ENCODE results near the gene FBXL13.
"Not testable (repeated sequence)": the region's sequence is repeated elsewhere in the genome, so short reads cannot be mapped to it uniquely, and the experiment has no call there.

Gene FBXL13

DNA sequence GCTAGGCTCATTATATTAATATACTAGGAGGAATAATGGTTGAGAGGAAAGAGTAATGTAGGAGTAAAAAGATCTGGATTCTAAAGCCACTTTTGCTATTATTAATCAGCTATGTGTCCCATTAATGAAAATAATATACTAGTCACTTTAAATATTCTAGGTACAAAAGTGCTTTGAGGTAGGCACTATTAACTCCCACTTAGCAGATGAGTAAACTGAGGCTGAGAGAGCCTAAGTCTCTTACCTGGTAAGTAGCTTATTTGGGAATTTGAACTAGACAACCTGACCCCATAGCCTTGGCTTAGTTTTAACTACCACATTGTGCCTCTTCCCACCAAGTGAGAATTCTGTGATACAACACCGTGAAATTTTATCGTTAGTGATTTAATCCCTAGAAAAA lies 6.3 kb upstream of the FBXL13 start:
- DNase-seq (ENCODE audit: low read depth in 2 of 3, low spot score in 2 of 3), result no peak

DNA sequence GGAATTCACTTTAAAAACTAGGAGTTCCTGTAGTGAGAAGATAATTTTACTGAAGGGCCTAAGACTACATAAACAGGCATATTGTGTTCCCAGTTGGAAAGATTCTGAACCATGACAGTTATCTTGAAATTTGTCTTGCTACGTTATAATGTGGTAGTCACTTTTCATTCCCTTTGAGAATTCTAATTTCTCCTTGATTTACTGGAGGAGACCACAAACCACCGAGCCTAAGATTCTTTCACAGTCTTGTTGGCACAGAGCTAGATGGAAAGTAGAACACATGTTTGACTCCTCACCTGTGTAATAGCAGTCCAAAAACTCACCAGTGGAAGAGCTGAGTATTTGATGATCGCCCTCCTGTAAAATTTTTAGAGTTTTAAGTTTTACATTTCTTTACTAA lies 5.2 kb upstream of the FBXL13 start:
- DNase-seq (ENCODE audit: low read depth in 2 of 3, low spot score in 2 of 3), result no peak

DNA sequence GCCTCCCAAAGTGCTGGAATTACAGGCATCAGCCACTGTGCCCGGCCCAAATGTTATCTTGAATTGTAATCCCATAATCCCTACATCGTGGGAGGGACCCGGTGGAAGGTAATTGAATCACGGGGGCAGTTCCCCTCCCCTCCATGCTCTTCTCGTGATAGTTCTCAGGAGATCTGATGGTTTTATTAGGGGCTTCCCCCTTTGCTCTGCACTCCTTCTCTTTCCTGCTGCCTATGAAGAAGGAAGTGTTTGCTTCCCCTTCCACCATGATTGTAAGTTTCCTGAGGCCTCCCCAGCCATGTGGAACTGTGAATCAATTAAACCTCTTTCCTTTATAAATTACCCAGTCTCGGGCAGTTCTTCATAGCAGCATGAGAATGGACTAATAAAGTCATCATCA lies 3.6 kb upstream of the FBXL13 start:
- DNase-seq (ENCODE audit: low read depth in 2 of 3, low spot score in 2 of 3), result not testable (repeated sequence)

DNA sequence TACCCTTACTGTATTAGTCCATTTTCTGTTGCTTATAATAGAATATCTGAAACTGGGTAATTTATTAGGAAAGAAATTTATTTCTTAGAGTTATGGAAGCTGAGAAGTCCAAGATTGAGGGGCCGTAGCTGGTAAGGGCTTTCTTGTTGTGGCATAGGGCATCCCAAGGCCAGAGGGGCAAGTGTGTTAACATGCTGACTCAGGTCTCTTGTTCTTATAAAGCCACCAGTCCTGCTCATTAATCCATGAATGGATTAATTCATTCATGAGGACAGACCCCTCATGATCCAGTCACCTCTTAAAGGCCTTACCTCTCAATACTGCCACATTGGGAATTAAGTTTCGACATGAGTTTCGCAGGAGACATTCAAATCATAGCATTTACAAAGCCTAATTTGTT lies 2.7 kb upstream of the FBXL13 start:
- no peak for DNase-seq (ENCODE audit: low read depth in 2 of 3, low spot score in 2 of 3)

DNA sequence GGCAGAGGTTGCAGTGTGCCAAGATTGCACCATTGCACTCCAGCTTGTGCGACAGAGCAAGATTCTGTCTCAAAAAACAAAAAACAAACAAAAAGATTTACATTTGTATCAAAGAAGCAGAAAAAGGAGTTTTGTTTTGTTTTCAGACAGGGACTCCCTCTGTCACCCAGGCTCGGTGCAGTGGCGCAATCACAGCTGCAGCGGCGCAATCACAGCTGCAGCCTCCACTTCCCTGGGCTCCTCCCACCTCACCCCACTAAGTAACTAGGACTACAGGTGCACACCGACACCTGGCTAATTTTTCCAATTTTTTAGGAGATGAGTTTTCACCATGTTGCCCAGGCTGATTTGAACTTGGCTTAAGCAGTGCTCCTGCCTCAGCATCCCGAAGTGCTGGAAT lies 2.2 kb upstream of the FBXL13 start:
- no peak for DNase-seq (ENCODE audit: low read depth in 2 of 3, low spot score in 2 of 3)

DNA sequence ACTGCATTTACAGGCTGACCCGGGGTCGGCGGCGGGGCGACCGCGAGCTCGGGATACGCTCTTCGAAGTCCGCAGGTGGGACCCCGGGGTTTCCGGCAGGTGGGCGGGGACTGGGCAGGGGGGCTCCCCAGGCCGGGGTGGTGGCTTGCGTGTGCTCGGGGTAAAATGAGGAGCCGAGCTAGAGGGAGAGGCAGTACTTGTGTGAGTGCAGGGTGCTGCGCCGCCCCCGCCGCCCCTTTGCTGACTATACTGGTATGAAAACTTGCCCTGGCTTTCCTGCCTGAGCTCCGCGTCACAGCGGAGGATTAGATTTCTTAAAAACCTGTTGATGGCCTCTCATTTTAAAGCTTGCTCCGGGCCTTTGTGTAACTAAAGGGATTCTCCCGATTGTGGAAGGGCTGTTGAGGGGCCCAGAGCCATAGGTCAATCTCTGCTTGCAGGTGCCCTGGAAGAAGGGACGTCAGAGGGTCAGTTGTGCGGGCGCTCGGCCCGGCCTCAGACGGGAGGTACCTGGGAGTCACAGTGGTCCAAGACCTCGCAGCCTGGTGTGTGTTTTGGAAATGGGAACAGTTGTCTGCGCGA lies 832 bp upstream of the FBXL13 start:
- DNase-seq (ENCODE audit: low read depth in 2 of 3, low spot score in 2 of 3), result peak; percentile 47 to 56 (median 54)

DNA sequence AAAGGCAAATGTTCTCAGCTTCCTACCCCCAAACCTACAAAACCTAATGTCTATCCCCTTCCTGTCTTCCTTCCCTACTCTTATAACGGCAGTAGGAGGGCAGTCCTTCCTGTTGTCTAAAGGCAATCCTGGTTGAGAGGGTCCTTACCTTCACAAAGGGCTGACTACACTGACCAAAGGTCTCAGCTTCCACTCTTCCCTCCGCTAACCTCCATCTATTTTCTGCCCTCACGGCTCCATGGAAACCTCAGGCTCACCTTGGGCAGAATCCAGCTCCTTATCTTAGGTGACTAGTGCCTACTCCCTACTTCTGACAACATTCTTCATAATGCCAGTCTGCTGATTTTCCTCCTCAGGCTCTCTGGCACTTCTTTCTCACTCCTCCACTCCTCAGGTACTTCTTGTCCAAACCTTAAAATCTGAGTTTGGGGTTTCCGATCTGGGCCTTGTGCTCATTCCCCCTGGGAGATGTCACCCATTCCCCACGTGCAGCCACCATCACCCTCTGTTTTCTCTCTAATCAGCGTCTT lies 542 bp downstream of the FBXL13 start:
- DNase-seq (ENCODE audit: low read depth in 2 of 3, low spot score in 2 of 3), result no peak

DNA sequence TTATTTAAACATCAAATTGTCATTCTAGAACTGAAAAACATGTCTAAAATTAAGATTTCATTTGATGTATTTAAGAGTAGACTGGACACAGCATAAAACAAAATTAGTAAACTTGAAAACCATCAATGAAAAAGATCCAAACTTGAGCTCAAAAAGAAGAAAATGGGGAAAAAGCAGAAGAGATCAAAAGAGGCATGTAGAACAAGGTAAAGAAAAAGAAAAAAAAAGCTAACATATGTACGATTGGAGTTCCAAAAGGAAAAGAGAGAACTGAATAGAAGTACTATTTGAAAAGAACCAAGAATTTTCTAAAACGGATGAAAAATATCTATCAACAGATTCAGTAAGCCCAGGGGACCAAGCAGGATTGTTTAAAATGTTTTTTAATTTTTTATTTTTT lies 3.6 kb downstream of the FBXL13 start:
- DNase-seq (ENCODE audit: low read depth in 2 of 3, low spot score in 2 of 3), result no peak

DNA sequence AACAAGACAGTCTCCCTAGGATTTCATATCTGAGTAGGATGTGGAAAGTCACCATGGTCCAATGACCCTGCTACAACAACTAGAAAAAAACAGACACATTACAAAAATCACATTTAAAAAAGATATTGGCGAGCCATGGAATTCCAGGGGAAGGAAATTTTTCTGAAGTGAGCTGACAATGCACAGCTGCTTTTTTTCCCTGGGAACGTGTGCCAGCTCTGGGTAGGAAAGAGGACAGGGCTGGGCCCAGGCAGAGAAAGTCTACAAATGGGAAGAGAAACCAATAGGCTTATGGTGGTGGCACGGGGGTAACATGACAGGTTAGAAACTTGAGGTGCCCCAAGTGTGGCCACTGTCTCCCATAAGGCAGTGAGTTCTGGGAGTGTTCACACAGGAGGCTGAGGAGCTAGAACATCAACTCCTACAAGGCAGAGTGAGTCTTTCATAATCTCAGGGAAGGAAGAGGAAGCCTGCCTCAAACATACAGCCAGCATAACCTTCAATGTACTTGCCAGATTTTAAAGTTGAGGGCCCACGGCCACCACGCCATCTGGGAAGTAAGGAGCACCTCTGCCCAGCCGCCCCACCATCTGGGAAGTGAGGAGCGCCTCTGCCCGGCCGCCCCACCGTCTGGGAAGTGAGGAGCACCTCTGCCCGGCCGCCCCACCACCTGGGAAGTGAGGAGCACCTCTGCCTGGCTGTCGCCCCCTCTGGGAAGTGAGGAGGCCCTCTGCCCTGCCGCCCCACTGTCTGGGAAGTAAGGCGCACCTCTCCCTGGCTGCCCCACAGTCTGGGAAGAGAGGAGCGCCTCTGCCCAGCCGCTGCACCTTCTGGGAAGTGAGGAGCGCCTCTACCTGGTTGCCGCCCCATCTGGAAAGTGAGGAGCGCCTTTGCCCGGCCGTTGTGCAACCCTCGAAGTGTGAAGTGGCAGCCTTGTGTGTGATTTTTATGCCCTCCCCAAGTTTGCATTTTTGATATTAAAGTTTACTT lies 5.9 kb downstream of the FBXL13 start:
- DNase-seq (ENCODE audit: low read depth in 2 of 3, low spot score in 2 of 3), result no peak

DNA sequence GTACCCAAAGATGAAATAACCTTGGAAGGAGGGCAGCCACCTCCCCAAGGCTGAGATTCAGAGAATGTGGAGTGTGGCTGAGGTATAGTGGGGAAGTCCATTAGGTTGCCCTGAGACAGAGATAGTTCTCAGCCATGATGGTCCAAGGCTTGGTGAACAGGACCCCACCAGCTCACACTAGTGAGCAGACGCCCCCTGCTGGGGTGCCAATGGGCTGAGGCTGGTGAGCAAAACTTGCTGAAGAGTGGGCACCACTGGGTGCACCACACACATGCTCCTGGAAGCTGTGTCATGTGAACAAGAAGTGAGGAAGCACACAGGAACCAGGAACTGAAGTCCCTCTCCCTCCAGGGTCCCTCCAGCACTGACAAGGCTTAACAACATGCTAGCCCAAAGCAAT lies 8.9 kb downstream of the FBXL13 start:
- DNase-seq (ENCODE audit: low read depth in 2 of 3, low spot score in 2 of 3), result peak in 2 of 3 experiments; percentile 6 to 30

DNA sequence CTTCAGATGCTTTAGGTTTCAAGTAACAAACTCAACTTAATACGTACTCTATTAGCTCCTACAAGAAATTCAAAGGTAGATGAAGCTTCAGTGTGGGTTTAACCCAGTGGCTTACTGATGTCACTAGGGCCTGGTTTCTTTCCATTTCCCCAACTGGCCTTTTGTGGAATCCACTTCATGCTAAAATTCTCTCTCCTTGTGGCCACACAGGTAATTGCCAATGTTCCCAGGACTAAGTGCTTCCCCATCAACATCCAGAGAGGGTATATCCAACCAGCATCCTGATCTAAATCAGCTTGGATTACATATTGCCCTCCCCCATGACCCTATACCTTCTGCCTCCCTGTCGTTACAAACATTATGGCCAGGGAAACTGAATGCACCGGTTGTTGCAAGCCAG lies 10.7 kb downstream of the FBXL13 start:
- DNase-seq (ENCODE audit: low read depth in 2 of 3, low spot score in 2 of 3), result no peak

DNA sequence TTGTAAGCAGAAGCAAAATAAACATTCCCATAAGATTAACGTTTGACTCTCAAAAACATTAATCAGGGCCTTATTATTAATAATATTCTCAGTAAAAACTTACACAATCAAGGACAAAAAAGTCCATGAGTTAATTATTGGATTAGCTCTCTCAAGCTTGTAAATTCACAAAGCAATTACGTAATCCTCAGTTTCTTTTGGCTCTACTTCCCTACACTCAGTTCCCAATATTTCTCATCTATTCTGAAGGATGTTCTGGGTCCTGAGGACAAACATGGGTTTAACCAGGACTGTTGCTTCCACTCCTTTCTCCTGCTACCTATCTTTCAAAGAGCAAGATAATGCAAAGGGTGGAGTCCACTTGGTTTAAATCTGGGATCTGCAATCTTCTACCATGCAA lies 15.1 kb downstream of the FBXL13 start:
- no peak for DNase-seq (ENCODE audit: low read depth in 2 of 3, low spot score in 2 of 3)

DNA sequence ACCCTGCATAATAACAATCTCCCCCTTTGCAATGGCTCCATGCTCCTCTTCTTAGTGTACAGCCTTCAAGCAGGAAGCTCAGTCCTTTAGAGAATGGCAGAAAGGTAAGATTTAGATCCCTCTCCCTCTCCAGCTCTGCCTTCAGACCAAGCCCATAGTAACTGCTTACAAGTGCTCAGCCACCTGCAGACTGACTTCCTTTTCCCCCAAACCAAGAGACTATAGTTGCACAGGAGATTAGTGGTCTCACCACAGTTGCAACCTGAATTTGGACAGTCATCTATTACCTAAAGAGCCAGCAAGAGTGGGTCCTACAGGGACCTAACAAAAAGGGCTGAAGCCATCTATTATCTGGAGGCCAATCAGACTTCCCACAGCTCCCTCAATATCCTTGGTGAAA lies 16.5 kb downstream of the FBXL13 start:
- no peak for DNase-seq (ENCODE audit: low read depth in 2 of 3, low spot score in 2 of 3)

DNA sequence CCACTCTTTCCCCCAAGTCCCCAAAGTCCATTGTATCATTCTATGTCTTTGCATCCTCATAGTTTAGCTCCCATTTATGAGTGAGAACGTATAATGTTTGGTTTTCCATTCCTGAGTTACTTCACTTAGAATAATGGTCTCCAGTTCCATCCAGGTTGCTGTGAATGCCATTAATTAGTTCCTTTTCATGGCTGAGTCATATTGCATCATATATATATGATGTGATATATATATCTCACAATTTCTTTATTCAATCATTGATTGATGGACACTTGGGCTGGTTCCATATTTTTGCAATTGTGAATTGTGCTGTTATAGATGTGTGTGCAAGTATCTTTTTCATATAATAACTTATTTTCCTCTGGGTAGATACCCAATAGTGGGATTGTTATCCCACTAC lies 18.6 kb downstream of the FBXL13 start:
- not testable (repeated sequence) for DNase-seq (ENCODE audit: low read depth in 2 of 3, low spot score in 2 of 3)

DNA sequence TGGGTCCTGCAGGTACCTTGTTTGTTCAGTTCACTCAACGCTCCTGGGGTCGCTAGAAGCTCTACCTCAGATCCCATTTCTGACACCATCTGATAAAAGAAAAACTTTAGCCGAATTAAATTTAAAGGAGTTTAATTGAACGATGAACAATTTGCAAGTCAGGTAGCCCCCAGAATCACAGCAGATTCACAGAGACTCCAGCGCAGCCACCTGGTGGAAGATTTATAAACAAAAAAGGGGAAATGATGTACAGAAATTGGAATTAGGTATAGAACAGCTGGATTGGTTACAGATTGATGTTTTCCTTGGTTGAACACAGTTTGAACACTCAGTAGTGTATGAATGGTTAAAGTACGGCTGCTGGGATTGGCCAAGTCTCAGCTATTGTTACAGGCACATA lies 23.1 kb downstream of the FBXL13 start:
- DNase-seq (ENCODE audit: low read depth in 2 of 3, low spot score in 2 of 3), result no peak

DNA sequence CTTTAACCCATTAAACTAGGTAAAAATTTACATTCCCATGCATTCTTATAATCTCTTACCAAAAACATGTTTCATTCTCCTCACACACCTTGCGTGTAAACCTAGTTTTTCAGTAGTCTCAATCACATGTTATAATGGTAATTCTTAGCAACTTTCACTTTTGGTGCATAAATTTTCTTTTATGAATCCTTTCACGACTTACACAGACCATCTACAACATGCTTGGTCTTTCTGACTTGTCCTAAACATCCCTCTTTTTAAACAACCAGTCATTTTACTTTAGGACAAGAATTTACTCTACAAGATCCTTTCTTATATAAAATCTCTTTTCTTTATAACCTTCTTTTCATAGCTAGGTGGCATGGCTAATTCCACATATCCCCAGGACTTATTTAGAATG lies 25.8 kb downstream of the FBXL13 start:
- DNase-seq (ENCODE audit: low read depth in 2 of 3, low spot score in 2 of 3), result no peak

DNA sequence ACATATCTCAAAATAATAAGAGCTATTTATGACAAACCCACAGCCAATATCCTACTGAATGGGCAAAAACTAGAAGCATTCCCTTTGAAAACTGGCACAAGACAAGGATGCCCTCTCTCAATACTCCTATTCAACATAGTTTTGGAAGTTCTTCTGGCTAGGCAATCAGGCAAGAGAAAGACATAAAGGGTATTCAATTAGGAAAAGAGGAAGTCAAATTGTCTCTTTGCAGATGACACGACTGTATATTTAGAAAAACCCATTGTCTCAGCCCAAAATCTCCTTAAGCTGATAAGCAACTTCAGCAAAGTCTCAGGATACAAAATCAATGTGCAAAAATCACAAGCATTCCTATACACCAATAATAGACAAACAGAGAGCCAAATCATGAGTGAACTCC lies 32.8 kb downstream of the FBXL13 start:
- not testable (repeated sequence) for DNase-seq (ENCODE audit: low read depth in 2 of 3, low spot score in 2 of 3)

DNA sequence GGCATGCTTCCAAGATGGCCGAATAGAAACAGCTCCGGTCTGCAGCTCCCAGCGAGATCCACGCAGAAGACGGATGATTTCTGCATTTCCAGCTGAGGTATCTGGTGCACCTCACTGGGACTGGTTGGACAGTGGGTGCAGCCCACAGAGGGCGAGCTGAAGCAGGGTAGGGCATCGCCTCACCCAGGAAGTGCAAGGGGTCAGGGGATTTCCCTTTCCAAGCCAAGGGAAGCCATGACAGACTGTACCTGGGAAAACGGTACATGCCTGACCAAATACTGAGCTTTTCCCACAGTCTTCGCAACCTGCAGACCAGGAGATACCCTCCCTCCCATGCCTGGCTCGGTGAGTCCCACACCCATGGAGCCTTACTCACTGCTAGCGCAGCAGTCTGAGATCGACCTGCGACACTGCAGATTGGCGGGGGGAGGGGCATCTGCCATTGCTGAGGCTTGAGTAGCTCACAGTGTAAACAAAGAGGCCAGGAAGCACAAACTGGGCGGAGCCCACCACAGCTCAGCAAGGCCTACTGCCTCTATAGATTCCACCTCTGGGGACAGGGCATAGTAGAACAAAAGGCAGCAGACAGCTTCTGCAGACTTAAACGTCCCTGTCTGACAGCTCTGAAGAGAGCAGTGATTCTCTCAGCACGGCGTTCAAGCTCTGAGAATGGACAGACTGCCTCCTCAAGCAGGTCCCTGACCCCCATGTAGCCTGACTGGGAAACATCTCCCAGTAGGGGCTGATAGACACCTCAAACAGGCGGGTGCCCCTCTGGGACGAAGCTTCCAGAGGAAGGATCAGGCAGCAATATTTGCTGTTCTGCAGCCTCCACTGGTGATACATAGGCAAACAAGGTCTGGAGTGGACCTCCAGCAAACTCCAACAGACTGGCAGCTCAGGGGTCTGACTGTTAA lies 36.5 kb downstream of the FBXL13 start:
- not testable (repeated sequence) for DNase-seq (ENCODE audit: low read depth in 2 of 3, low spot score in 2 of 3)

DNA sequence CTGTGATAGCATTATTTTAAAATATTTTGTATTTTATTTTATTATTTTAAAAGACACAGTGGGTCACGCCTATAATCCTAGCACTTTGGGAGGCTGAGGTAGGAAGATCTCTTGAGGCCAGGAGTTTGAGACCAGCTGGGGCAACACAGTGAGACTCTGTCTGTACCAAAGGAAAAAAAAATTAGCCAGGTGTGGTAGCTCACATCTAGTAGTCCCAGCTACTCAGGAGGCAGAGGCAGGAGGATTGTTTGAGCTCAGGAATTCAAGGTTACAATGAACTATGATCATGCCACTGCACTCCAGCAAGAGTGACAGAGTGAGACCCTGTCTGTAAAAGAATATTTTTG lies 37.1 kb downstream of the FBXL13 start:
- no peak for DNase-seq (ENCODE audit: low read depth in 2 of 3, low spot score in 2 of 3)

DNA sequence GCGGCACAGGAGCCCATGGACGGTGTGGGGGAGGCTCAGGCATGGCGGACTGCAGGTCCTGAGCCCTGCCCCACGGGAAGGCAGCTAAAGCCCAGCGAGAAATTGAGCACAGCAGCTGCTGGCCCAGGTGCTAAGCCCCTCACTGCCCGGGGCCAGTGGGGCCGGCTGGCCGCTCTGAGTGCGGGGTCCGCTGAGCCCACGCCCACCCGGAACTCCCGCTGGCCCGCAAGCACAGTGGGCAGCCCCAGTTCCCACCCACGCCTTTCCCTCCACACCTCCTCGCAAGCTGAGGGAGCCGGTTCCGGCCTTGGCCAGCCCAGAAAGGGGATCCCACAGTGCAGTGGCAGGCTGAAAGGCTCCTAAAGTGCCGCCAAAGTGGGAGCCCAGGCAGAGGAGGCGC lies 40.3 kb downstream of the FBXL13 start:
- DNase-seq (ENCODE audit: low read depth in 2 of 3, low spot score in 2 of 3), result not testable (repeated sequence)

DNA sequence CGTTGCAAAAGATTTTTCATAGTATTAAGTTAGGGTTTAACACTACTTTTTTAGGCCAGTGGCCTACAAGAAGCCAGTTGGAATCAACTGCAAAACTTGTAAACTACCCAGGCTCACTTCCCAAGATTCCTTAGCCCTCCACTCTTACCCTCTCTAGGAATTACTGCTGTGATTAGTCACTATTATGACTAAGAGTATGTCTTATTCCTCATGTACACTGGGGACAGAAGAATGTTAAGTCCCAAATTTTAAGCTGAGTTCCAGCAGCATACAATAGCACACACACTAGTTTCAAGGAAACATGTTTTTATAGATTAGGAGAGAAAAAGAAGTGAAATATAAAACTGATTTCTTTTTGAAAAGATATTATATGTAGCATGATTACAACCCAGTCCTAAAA lies 42.8 kb downstream of the FBXL13 start:
- DNase-seq (ENCODE audit: low read depth in 2 of 3, low spot score in 2 of 3), result no peak
